ENCODE results near the gene ZMYM1. TPM values are rescaled to one million over a fixed set of nuclear protein-coding genes. Genes with fewer than 3 reads are reported as not detected.

The ZMYM1 gene
- total and polyA plus RNA-seq, 4 donors = 2.6 to 31.6 (median 8.5) TPM

GRCh38 chr1:35097224-35097623, 18.0 kb downstream of the ZMYM1 start:
- no peak for TF ChIP-seq CTCF (IDR thresholded peaks at IDR 0.05; ENCODE audit: control extremely low read depth, extremely low read depth)
- Histone ChIP-seq H3K4me3 (no peak overlapping the region), H3K4me1 (ENCODE audit: control insufficient read depth in 5 of 5, insufficient read depth in 5 of 5, low read length in 5 of 5) (no peaks in the 10 kb centered on the region), H3K27ac (ENCODE audit: low read depth in 1 of 2, low read length in 1 of 2) (no peak overlapping the region), H3K27me3 (ENCODE audit: control insufficient read depth in 3 of 3, insufficient read depth in 3 of 3, low read length in 2 of 3) (no peaks in the 10 kb centered on the region), H3K36me3 (ENCODE audit: control insufficient read depth in 4 of 4, insufficient read depth in 4 of 4, low read length in 4 of 4) (peaks cover 12 to 29% (median 20%) of the 10 kb centered on the region in 4 donors), H3K9me3 (ENCODE audit: control insufficient read depth in 4 of 4, insufficient read depth in 3 of 4, low read length in 3 of 4) (no peaks in the 10 kb centered on the region), H3K9ac (ENCODE audit: insufficient read depth in 1 of 2, low read length in 2 of 2) (no peak overlapping the region)
- 0 to 48% methylated on average over 1 of the region's 1 CpG for WGBS, 2 donors
- no peak for ATAC-seq (ENCODE audit: insufficient read depth, low FRiP score)
- no peak for DNase-seq

GRCh38 chr1:35111106-35111505, 31.9 kb downstream of the ZMYM1 start:
- TF ChIP-seq CTCF (IDR thresholded peaks at IDR 0.05; ENCODE audit: control extremely low read depth, extremely low read depth) = no peak
- no peaks in the 10 kb centered on the region for H3K27me3 ChIP-seq (ENCODE audit: control insufficient read depth in 3 of 3, insufficient read depth in 3 of 3, low read length in 2 of 3)
- ATAC-seq (ENCODE audit: insufficient read depth, low FRiP score) (no peak), DNase-seq (no peak)
- WGBS, 2 donors = 98 to 100% methylated on average over 1 of the region's 1 CpG
- H3K27ac ChIP-seq (ENCODE audit: low read depth in 1 of 2, low read length in 1 of 2) = no peak overlapping the region
- H3K9ac ChIP-seq (ENCODE audit: insufficient read depth in 1 of 2, low read length in 2 of 2) = no peak overlapping the region
- peaks cover 0 to 22% (median 3%) of the 10 kb centered on the region in 4 donors for H3K36me3 ChIP-seq (ENCODE audit: control insufficient read depth in 4 of 4, insufficient read depth in 4 of 4, low read length in 4 of 4)
- H3K9me3 ChIP-seq (ENCODE audit: control insufficient read depth in 4 of 4, insufficient read depth in 3 of 4, low read length in 3 of 4) = no peaks in the 10 kb centered on the region
- H3K4me1 ChIP-seq (ENCODE audit: control insufficient read depth in 5 of 5, insufficient read depth in 5 of 5, low read length in 5 of 5) = no peaks in the 10 kb centered on the region
- no peak overlapping the region for H3K4me3 ChIP-seq

GRCh38 chr1:35112668-35113067, 33.5 kb downstream of the ZMYM1 start:
- Histone ChIP-seq H3K27me3 (ENCODE audit: control insufficient read depth in 3 of 3, insufficient read depth in 3 of 3, low read length in 2 of 3) (no peaks in the 10 kb centered on the region), H3K36me3 (ENCODE audit: control insufficient read depth in 4 of 4, insufficient read depth in 4 of 4, low read length in 4 of 4) (peaks cover 0 to 19% (median 3%) of the 10 kb centered on the region in 4 donors)

More at GRCh38 chr1:35112668-35113067, 33.5 kb downstream of the ZMYM1 start:
- ATAC-seq (ENCODE audit: insufficient read depth, low FRiP score) (no peak), DNase-seq (peak in 1 of 3 donors; percentile 3)
- Histone ChIP-seq H3K4me1 (ENCODE audit: control insufficient read depth in 5 of 5, insufficient read depth in 5 of 5, low read length in 5 of 5) (no peaks in the 10 kb centered on the region), H3K4me3 (no peak overlapping the region), H3K9me3 (ENCODE audit: control insufficient read depth in 4 of 4, insufficient read depth in 3 of 4, low read length in 3 of 4) (no peaks in the 10 kb centered on the region), H3K9ac (ENCODE audit: insufficient read depth in 1 of 2, low read length in 2 of 2) (no peak overlapping the region), H3K27ac (ENCODE audit: low read depth in 1 of 2, low read length in 1 of 2) (no peak overlapping the region)
- TF ChIP-seq CTCF (IDR thresholded peaks at IDR 0.05; ENCODE audit: control extremely low read depth, extremely low read depth) = no peak
- 85 to 90% methylated on average over 4 of the region's 4 CpGs for WGBS, 2 donors

Data from lung (tissue), 12 donors.